HUES6 (cell line): ENCODE results near the gene ASMTL.
"Not testable (repeated sequence)": the region's sequence is repeated elsewhere in the genome, so short reads cannot be mapped to it uniquely, and the experiment has no call there.

ENCODE experiments used
- H3K27ac ChIP-seq: 2 replicates; pipeline ENCODE4 v1.7.0; 2013; ENCODE audit warnings: low read depth, mild to moderate bottlenecking, low read length, inconsistent platforms
- H3K27me3 ChIP-seq: 2 replicates; pipeline ENCODE4 v1.6.1; 2013; ENCODE audit warnings: low read length; ENCODE audit not compliant: control insufficient read depth, insufficient read depth
- H3K36me3 ChIP-seq: 2 replicates; pipeline ENCODE4 v1.6.1; 2013; ENCODE audit warnings: low read length; ENCODE audit not compliant: control insufficient read depth, insufficient read depth
- H3K4me1 ChIP-seq: 2 replicates; pipeline ENCODE4 v1.6.1; 2013; ENCODE audit warnings: low read length; ENCODE audit not compliant: control insufficient read depth, insufficient read depth
- H3K4me3 ChIP-seq: 2 replicates; pipeline ENCODE4 v1.5.1; 2013; ENCODE audit warnings: low read depth, low read length
- H3K9ac ChIP-seq: one replicate; pipeline ENCODE4 v1.6.1; 2013; ENCODE audit warnings: mild to moderate bottlenecking, low read length
- H3K9me3 ChIP-seq: 2 replicates; pipeline ENCODE4 v1.6.1; 2013; ENCODE audit warnings: low read depth, low read length; ENCODE audit not compliant: control insufficient read depth, insufficient read depth

Gene ASMTL

GRCh38 chrX:1481636-1482529, 29.2 kb upstream of the ASMTL start:
- Histone ChIP-seq H3K27ac (no peak overlapping the region; the same call in 1 of the 2 replicates), H3K9ac (peak overlapping the region; percentile 67), H3K36me3 (no peaks in the 10 kb centered on the region)

GRCh38 chrX:1480082-1480785, 27.5 kb upstream of the ASMTL start:
- Histone ChIP-seq H3K4me1 (peaks cover 10% of the 10 kb centered on the region), H3K9me3 (peaks cover 2% of the 10 kb centered on the region; the same call in 1 of the 2 replicates), H3K36me3 (no peaks in the 10 kb centered on the region), H3K27ac (no peak overlapping the region), H3K4me3 (no peak overlapping the region), H3K9ac (no peak overlapping the region), H3K27me3 (no peaks in the 10 kb centered on the region; the same call in 1 of the 2 replicates)

More at GRCh38 chrX:1481636-1482529, 29.2 kb upstream of the ASMTL start:
- H3K4me3 ChIP-seq, result peak overlapping the region; percentile 41
- peaks cover 7% of the 10 kb centered on the region for H3K9me3 ChIP-seq
- no peaks in the 10 kb centered on the region; the same call in 1 of the 2 replicates for H3K27me3 ChIP-seq
- peaks cover 10% of the 10 kb centered on the region for H3K4me1 ChIP-seq

GRCh38 chrX:1477801-1478458, 25.2 kb upstream of the ASMTL start:
- H3K27me3 ChIP-seq, result no peaks in the 10 kb centered on the region; the same call in 1 of the 2 replicates
- H3K9me3 ChIP-seq, result peaks cover 2% of the 10 kb centered on the region; the same call in 1 of the 2 replicates
- no peak overlapping the region for H3K4me3 ChIP-seq
- no peak overlapping the region for H3K27ac ChIP-seq
- H3K9ac ChIP-seq, result no peak overlapping the region
- H3K4me1 ChIP-seq, result peaks cover 10% of the 10 kb centered on the region
- H3K36me3 ChIP-seq, result no peaks in the 10 kb centered on the region

- Histone ChIP-seq H3K9ac (no peak overlapping the region), H3K36me3 (no peaks in the 10 kb centered on the region), H3K4me1 (peaks cover 9% of the 10 kb centered on the region), H3K27me3 (no peaks in the 10 kb centered on the region; the same call in 1 of the 2 replicates), H3K9me3 (peaks cover 2% of the 10 kb centered on the region; the same call in 1 of the 2 replicates), H3K4me3 (no peak overlapping the region), H3K27ac (no peak overlapping the region)
These were observed 24.5 kb upstream of the ASMTL start for GRCh38 chrX:1477229-1477628.

GRCh38 chrX:1476682-1477081, 24.0 kb upstream of the ASMTL start:
- Histone ChIP-seq H3K27ac (no peak overlapping the region), H3K9me3 (peaks cover 2% of the 10 kb centered on the region; the same call in 1 of the 2 replicates), H3K4me3 (no peak overlapping the region), H3K36me3 (no peaks in the 10 kb centered on the region), H3K9ac (no peak overlapping the region), H3K27me3 (no peaks in the 10 kb centered on the region; the same call in 1 of the 2 replicates), H3K4me1 (peaks cover 4% of the 10 kb centered on the region)

GRCh38 chrX:1475881-1476280, 23.2 kb upstream of the ASMTL start:
- Histone ChIP-seq H3K4me3 (no peak overlapping the region), H3K4me1 (no peaks in the 10 kb centered on the region), H3K36me3 (no peaks in the 10 kb centered on the region), H3K27ac (no peak overlapping the region), H3K27me3 (no peaks in the 10 kb centered on the region; the same call in 1 of the 2 replicates), H3K9ac (no peak overlapping the region), H3K9me3 (peaks cover 2% of the 10 kb centered on the region; the same call in 1 of the 2 replicates)

- H3K9me3 ChIP-seq, result peaks cover 2% of the 10 kb centered on the region; the same call in 1 of the 2 replicates
- H3K9ac ChIP-seq, result no peak overlapping the region
- no peaks in the 10 kb centered on the region for H3K36me3 ChIP-seq
- no peak overlapping the region for H3K4me3 ChIP-seq
- no peak overlapping the region for H3K27ac ChIP-seq
- no peaks in the 10 kb centered on the region; the same call in 1 of the 2 replicates for H3K27me3 ChIP-seq
- H3K4me1 ChIP-seq, result no peaks in the 10 kb centered on the region
These were observed 22.8 kb upstream of the ASMTL start for GRCh38 chrX:1475481-1475880.

GRCh38 chrX:1474593-1474992, 21.9 kb upstream of the ASMTL start:
- H3K4me1 ChIP-seq, H3K36me3 ChIP-seq, H3K27me3 ChIP-seq, H3K9me3 ChIP-seq, H3K4me3 ChIP-seq, H3K9ac ChIP-seq, H3K27ac ChIP-seq: not testable (repeated sequence)

GRCh38 chrX:1472975-1473374, 20.3 kb upstream of the ASMTL start:
- Histone ChIP-seq H3K4me1 (no peaks in the 10 kb centered on the region; the same call in 1 of the 2 replicates), H3K27ac (no peak overlapping the region), H3K4me3 (no peak overlapping the region), H3K9ac (no peak overlapping the region), H3K27me3 (peaks cover 5% of the 10 kb centered on the region), H3K36me3 (no peaks in the 10 kb centered on the region), H3K9me3 (no peaks in the 10 kb centered on the region)

- H3K9ac ChIP-seq, result no peak overlapping the region
- no peaks in the 10 kb centered on the region for H3K9me3 ChIP-seq
- H3K27me3 ChIP-seq, result peaks cover 50% of the 10 kb centered on the region
- peaks cover 4% of the 10 kb centered on the region; the same call in 1 of the 2 replicates for H3K4me1 ChIP-seq
- H3K36me3 ChIP-seq, result no peaks in the 10 kb centered on the region
- H3K27ac ChIP-seq, result no peak overlapping the region
- no peak overlapping the region for H3K4me3 ChIP-seq
These were observed 15.6 kb upstream of the ASMTL start for GRCh38 chrX:1468250-1468772.
